IPS-NIHi11 (cell line): Measurements from ENCODE around the gene ERAL1.
"Not testable (repeated sequence)": the region's sequence is repeated elsewhere in the genome, so short reads cannot be mapped to it uniquely, and the experiment has no call there.

Experiments
- DNase-seq: peaks from one replicate; pipeline ENCODE4 v3.0.0; 2012; ENCODE audit warnings: mixed read lengths, low spot score

Gene ERAL1

DNA sequence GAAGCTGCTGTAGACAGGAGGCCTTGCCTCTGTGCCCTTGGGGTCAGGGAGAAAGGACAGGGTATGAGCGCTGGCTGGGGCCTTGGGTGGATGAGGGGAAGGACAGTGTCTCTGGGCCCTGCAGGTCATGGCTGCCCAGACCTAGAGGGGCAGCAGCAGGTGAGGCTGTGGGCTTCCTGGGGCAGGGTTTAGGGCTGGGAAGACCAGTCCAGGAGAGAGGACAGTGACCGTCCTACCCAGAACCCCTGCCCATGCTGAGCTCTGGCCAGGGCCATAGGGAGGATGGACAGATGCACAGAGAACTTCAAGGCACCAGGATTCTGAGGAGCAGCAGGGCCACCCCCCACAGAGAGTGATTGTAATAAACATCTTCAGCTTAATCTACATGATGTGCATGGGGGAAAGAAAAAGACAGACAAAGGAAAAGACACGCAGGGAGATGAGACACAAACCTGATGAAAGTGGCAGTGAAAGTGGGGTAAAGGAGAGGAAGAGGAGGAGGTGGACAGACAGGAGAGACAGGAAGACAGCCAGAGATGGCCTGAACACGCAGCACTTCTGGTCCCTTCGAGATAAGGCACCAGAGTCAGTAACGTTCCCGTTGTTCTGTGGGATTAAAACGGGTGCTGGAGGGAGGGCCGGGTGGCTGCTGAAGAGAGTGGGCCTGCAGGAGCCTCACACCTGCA is 25.2 kb downstream of the ERAL1 start:
- DNase-seq = no peak

GRCh38 chr17:28880572-28880945 is 25.7 kb downstream of the ERAL1 start:
- DNase-seq = no peak

- DNase-seq = no peak
These were observed 26.8 kb downstream of the ERAL1 start for GRCh38 chr17:28881533-28882056.

- DNase-seq = no peak
These were observed 27.5 kb downstream of the ERAL1 start for GRCh38 chr17:28882154-28882895.

- DNase-seq = no peak
These were observed 29.3 kb downstream of the ERAL1 start for GRCh38 chr17:28883967-28884702.

DNA sequence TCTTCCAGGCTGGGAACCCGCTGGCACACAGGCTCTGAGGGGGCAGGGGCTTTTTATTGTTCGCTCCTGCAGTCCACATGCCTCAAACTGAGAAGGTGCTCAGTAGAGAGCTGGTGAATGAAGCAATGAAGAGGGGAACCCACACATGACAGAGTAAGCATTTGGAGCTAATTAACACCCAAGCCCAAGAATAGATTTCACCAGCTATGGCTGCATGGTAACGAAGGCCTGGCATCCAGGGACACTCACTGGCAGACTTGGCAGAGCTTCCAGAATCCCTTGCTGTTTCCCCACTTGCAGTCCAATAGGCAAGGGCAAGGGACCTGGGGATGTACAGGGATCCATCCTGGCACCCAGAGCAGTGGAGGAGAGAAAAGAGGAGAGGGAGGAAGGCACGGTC is 30.5 kb downstream of the ERAL1 start:
- no peak for DNase-seq

GRCh38 chr17:28885951-28886350 is 31.1 kb downstream of the ERAL1 start:
- DNase-seq = no peak

DNA sequence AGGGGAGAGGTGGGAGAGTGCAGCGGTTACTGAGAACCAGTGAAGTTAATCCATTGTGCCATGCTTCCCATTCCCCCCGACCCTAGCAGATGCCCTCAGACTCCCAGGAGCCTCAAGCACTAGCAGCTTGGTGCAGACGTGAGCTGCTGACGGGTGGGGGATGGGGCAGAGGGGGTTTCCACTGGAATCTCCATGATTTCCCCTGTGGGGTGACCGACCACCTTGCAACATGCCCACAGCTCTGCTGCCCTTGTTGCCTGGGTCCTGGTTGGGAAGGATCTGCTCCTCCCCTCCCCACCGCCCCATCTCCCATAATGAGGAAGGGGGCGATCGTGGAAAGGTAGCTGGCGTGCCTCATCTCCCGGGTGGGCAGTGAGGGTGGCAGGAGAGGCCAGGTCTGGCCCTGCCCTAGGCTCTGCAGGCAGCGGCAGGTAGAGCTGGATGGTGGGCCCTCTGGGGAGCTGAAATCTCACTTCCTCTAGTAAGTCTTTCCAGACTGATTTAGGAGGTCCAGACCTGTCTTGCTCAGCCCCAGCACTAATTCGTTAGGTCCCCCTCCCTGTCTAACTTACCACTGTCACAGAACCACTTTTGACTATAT is 33.2 kb downstream of the ERAL1 start:
- no peak for DNase-seq

GRCh38 chr17:28888832-28889231 is 34.0 kb downstream of the ERAL1 start:
- no peak for DNase-seq

GRCh38 chr17:28889996-28890395 is 35.2 kb downstream of the ERAL1 start:
- DNase-seq = no peak

GRCh38 chr17:28891201-28891600 is 36.4 kb downstream of the ERAL1 start:
- no peak for DNase-seq

DNA sequence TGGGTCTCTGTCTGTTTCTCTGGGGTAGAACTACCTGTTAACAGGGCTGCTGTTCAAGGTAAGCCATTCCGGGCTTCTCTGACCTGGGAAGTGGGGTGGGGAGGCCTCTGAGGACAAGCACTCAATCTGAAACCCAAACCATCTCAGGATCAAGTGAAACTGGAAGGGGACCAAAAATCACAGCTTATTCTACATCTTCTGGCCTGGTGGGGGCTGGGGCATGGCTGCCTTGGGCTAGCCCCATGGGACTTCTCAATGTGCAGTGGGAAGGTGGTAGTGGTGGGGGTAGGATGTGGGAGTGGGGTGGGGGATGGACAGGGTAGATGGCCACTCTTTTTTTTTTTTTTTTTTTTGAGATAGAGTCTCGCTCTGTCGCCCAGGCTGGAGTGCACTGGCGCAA is 37.2 kb downstream of the ERAL1 start:
- no peak for DNase-seq

DNA sequence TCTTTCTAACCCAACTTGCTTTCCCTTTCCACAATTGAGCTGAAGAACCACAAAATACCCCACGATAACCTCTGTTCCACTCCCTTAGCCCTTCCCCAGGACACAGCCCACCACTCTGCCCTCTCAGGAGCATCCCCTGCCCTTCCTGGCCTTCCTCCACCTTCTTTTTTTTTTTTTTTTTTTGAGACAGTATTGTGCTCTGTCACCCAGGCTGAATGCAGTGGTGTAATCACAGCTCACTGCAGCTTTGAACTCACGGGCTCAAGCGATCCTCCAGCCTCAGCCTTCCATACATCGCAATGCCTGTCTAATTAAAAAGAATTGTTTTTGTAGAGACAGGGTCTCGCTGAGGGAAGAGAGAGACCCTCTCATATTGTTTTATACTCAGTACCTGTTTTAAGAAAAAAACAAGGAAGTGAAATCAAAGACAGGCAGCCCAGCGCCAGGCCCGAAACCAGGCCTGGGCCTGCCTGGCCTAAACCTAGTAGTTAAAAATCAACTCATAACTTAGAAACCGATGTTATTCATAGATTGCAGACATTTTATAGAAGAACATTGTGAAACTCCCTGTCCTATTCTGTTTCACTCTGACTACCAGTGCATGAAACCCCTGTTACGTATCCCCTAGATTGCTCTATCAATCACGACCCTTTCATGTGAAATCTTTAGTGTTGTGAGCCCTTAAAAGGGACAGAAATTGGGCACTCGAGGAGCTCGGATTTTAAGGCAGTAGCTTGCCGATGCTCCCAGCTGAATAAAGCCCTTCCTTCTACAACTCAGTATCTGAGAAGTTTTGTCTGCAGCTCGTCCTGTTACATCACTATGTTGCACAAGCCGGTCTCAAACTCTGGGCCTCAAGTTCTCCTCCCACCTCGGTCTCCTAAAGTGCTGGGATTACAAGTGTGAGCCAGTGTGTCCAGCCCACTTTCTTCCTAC is 38.7 kb downstream of the ERAL1 start:
- DNase-seq = not testable (repeated sequence)

- DNase-seq = no peak
These were observed 41.1 kb downstream of the ERAL1 start for GRCh38 chr17:28895794-28896447.

GRCh38 chr17:28896491-28896883 is 41.7 kb downstream of the ERAL1 start:
- no peak for DNase-seq

GRCh38 chr17:28896884-28897768 is 42.3 kb downstream of the ERAL1 start, which contains the start of gene FLOT2:
Gene FLOT2, minus strand, starts transcription at chr17:28897733. Its CDS starts 159 bp downstream, at chr17:28897574.
- DNase-seq = peak; percentile 88

DNA sequence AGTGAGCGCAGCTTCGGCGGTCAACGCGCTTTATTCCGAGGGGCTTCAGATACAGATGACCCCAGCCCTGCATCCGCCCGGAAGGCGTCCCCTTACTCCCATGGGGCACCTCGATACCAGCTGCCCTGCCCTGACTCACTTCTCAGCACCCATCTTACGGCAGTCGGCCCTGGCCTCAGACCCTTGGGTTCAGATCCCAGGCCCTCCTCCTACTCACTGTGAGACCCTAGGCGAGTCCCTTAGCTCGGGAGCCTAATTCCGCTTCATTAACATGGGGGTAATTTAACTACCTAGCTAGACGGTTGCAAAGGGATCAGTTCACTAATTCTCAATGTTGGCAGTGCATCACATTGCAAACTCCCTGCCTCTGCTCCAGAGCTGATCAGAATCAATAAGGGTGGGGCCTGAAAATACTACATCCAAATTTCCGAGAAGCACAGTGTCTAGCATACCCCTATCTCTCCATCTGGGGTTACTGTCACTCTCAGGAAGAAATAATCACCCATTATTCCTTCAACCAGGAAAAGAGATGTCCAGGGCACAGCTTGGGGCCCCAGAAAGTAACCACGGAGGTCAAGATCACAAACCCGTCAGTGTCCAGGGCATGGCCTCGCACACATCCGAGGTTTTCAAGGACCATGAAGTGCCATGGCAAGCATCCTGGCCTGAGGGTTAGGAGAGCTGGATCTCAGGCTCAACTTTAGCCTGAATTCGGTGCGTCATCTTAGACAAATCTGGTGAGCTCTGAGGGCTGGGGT is 43.1 kb downstream of the ERAL1 start:
- no peak for DNase-seq

DNA sequence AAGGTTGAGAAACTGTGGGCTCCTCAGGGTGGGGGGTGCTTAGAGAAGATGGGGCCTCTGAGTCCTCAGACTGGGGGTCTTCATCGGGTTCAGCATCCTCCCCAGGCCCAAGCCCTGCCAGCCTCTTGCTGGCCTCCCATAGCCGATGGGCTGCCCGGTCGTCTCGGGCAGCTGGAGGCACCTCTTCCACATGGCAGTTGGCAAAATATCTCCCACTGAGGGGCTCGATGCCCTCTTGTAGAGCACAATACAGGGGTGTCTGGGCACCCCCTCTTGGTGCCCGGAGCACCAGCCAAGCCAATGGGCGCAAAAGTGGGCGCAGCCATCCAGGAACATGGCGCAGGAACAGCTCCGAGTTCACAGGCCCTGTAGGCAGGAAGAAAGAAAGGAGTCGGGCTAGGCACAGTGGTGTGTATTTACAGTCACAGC is 43.7 kb downstream of the ERAL1 start:
- no peak for DNase-seq
